Endothelial cell of umbilical vein (primary cell): Measurements from ENCODE around the gene CNP. TPM values are rescaled to one million over a fixed set of nuclear protein-coding genes. Genes with fewer than 3 reads are reported as not detected.

Experiments used
- BruUV-seq: library from RNA; stranded (reverse); fragments of 400-500 nt; replicated peaks from 2 replicates; lab custom pipeline; 2021; lab: Mats Ljungman, UMichigan
- CTCF ChIA-PET: fragments of 300-600, 350-600 bp; sonication (Branson Sonifier 250); formaldehyde crosslinking; loops from one replicate; lab custom pipeline; 2021; ENCODE audit warnings: antibody characterized with exemption, inconsistent platforms; lab: Charles Lee
- POLR2A ChIA-PET: fragments of 300-600, 350-600 bp; sonication (Branson Sonifier 250); formaldehyde crosslinking; loops from one replicate; lab custom pipeline; 2021; ENCODE audit warnings: antibody characterized with exemption, inconsistent platforms; lab: Charles Lee
- DNase-seq: peaks from one replicate; pipeline ENCODE4 v3.0.0-alpha.2; 2011; ENCODE audit warnings: low read depth, low spot score
- FAIRE-seq: peaks from 2 replicates; lab custom pipeline; 2011; peaks lifted over from hg19 to GRCh38; lab: Jason Lieb, UNC
- H2AFZ ChIP-seq: 2 replicates; pipeline ENCODE4 v1.6.0; 2012; ENCODE audit warnings: low read depth, low read length, control low read depth, inconsistent platforms
- H3K27ac ChIP-seq: 2 replicates; pipeline ENCODE4 v1.5.1; 2011; ENCODE audit warnings: low read depth, mild to moderate bottlenecking, control low read depth, low read length, moderate library complexity; ENCODE audit not compliant: insufficient read depth
- H3K27me3 ChIP-seq, 2 experiments: 2 replicates each; pipeline versions ENCODE4 v1.6.0 to v1.6.1; 2011; ENCODE audit warnings: low read length in 2 of 2, mixed read lengths in 1 of 2; ENCODE audit not compliant: control insufficient read depth in 2 of 2, insufficient read depth in 2 of 2
- H3K36me3 ChIP-seq, 2 experiments: 2 replicates in 1 of 2; 3 replicates in 1 of 2; pipeline ENCODE4 v1.5.1; 2011; ENCODE audit warnings: low read length in 2 of 2, mild to moderate bottlenecking in 1 of 2, moderate library complexity in 1 of 2; ENCODE audit not compliant: control insufficient read depth in 2 of 2, insufficient read depth in 2 of 2; ENCODE audit errors: extremely low read depth in 1 of 2
- H3K4me1 ChIP-seq: 3 replicates; pipeline ENCODE4 v1.5.1; 2011; ENCODE audit warnings: mild to moderate bottlenecking, low read length; ENCODE audit not compliant: control insufficient read depth, insufficient read depth; ENCODE audit errors: extremely low read depth
- H3K4me2 ChIP-seq: 2 replicates; pipeline ENCODE4 v1.6.1; 2011; ENCODE audit warnings: low read length, control low read depth, mixed read lengths; ENCODE audit not compliant: insufficient read depth
- H3K4me3 ChIP-seq, 3 experiments: fragments of 200-600 bp in 1 of 3; sonication (generic), shearing (Covaris generic) in 1 of 3; replicated peaks in 1 of 3; 2 replicates each; pipeline ENCODE4 v1.5.1; 2011 to 2016; ENCODE audit warnings: control low read depth in 3 of 3, low read length in 3 of 3, mild to moderate bottlenecking in 2 of 3, inconsistent platforms in 1 of 3, low read depth in 1 of 3, moderate library complexity in 1 of 3; ENCODE audit not compliant: insufficient read depth in 1 of 3
- H3K79me2 ChIP-seq: 2 replicates; pipeline ENCODE4 v1.6.0; 2012; ENCODE audit warnings: low read length, inconsistent platforms; ENCODE audit not compliant: control insufficient read depth, insufficient read depth
- H3K9ac ChIP-seq: replicated peaks from 2 replicates; pipeline ENCODE3; 2011; ENCODE audit warnings: low read length, control low read depth; ENCODE audit not compliant: insufficient read depth; ENCODE audit errors: extremely low read depth
- H3K9me1 ChIP-seq: replicated peaks from 3 replicates; pipeline ENCODE4 v1.6.0; 2011; ENCODE audit warnings: mild to moderate bottlenecking, low read length; ENCODE audit not compliant: control insufficient read depth, insufficient read depth; ENCODE audit errors: extremely low read depth
- H3K9me3 ChIP-seq: replicated peaks from 2 replicates; pipeline ENCODE4 v1.5.1; 2012; ENCODE audit warnings: low read length, inconsistent platforms; ENCODE audit not compliant: control insufficient read depth, insufficient read depth
- H4K20me1 ChIP-seq: replicated peaks from 2 replicates; pipeline ENCODE3; 2011; ENCODE audit warnings: mild to moderate bottlenecking, low read length; ENCODE audit not compliant: control insufficient read depth, insufficient read depth; ENCODE audit errors: extremely low read depth
- EZH2 ChIP-seq: IDR thresholded peaks from 2 replicates; pipeline ENCODE4 v1.6.1; 2012; ENCODE audit warnings: borderline replicate concordance, low read depth, mild to moderate bottlenecking, moderate library complexity, low read length, inconsistent platforms; ENCODE audit not compliant: severe bottlenecking
- FOS ChIP-seq: IDR thresholded peaks from 2 replicates; pipeline ENCODE4 v1.6.1; 2011; ENCODE audit warnings: mild to moderate bottlenecking, low read length, moderate library complexity, borderline replicate concordance; ENCODE audit not compliant: insufficient read depth
- GATA2 ChIP-seq: IDR thresholded peaks from 2 replicates; pipeline ENCODE4 v1.7.0; 2011; ENCODE audit warnings: low read depth, mild to moderate bottlenecking, moderate library complexity, mixed read lengths, low read length; ENCODE audit not compliant: insufficient read length, insufficient read depth
- JUN ChIP-seq: IDR thresholded peaks from 2 replicates; pipeline ENCODE4 v1.6.1; 2011; ENCODE audit warnings: borderline replicate concordance, low read depth; ENCODE audit not compliant: insufficient read length, insufficient read depth
- MAX ChIP-seq: IDR thresholded peaks from 2 replicates; pipeline ENCODE4 v1.6.1; 2011; ENCODE audit not compliant: insufficient read depth, insufficient read length
- POLR2A ChIP-seq: IDR thresholded peaks from 2 replicates; pipeline ENCODE4 v1.6.1; 2012; ENCODE audit warnings: low read depth, mild to moderate bottlenecking, control low read depth, low read length
- dilution Hi-C: fragments of 300-500 bp; cut with MboI; formaldehyde crosslinking; loops from one replicate; pipeline ENCODE4 v1.15.0; 2019; ENCODE audit warnings: low sequenced_read_pairs; ENCODE audit not compliant: extremely low pct_ligation_motif_present
- intact Hi-C: fragments of 100-400 bp; cut with micrococcal nuclease; formaldehyde crosslinking; loops from one replicate; pipeline ENCODE4 v1.10.0; 2022
- polyA plus RNA-seq, 4 experiments: library from polyadenylated mRNA; depleted of rRNA in 3 of 4; stranded (reverse) in 3 of 4; unstranded in 1 of 4; fragments of >200 nt; gene quantifications; 2 replicates each; pipeline versions ENCODE4 v1.2.1 to v1.2.3, GENCODE V29; 2011 to 2012; ENCODE audit warnings: missing spikeins in 1 of 4
- total RNA-seq: library from RNA; stranded (reverse); gene quantifications from 2 replicates; pipeline ENCODE4 v1.2.3, GENCODE V29; 2021
- TF ChIP-seq, protein P1 (sequence below), 2 donors: IDR thresholded peaks; 1 replicate in 1 of 2; 2 replicates in 1 of 2; pipeline ENCODE4 v1.5.1; 2011; ENCODE audit warnings: low read length in 2 of 2, mild to moderate bottlenecking in 2 of 2, moderate library complexity in 2 of 2, control low read depth in 1 of 2, inconsistent platforms in 1 of 2, low read depth in 1 of 2; ENCODE audit not compliant: insufficient read depth in 1 of 2; ENCODE audit errors: extremely low read depth in 1 of 2

CNP gene
- total and polyA plus RNA-seq, 2 donors (not counting 3 experiments of a cell fraction or from before 2014, with no cell fraction given), result 49.4 to 84.9 TPM

DNA sequence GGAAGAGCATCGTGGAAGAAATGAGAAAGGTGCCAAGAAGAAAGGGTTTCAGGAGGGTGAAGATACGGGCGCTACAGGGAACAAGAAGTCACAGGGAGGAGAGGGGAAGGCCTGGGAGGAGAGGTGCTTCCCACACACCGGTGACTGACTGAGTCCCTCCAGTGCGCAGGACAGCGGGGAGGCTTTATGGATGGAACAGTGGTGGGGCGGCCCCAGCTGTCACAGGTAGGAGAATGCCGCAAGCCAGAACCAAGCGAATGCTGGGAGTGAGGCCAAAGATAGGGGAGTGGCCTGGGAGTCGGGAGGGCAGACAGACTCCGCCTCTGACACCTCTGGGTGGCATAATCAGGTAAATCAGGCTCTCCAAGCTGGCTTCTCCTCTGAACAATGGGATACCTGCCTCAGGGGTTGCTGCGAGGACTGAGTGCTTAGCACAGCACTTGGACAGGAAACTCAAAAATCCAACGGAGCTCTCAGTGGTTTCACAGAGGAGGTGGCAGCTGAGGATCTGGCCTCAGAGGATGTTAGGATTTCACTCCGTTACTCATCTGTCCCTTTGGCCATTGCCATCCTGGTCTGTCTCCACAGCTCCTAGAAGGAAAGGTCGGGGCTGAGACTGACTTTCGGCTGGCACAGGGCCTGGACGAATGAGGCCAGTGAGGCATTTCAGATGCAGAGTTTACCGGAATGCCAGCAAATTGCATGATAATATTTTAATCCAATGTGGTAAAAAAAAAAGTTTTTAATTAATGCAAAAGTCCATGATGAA lies 717 bp upstream of the CNP start:
- TSS peak; percentile 29 for BruUV-seq
- TF ChIP-seq EZH2 (no peak), FOS (no peak), POLR2A (no peak), GATA2 (no peak), JUN (no peak), MAX (no peak)
- TF ChIP-seq, protein P1, sequence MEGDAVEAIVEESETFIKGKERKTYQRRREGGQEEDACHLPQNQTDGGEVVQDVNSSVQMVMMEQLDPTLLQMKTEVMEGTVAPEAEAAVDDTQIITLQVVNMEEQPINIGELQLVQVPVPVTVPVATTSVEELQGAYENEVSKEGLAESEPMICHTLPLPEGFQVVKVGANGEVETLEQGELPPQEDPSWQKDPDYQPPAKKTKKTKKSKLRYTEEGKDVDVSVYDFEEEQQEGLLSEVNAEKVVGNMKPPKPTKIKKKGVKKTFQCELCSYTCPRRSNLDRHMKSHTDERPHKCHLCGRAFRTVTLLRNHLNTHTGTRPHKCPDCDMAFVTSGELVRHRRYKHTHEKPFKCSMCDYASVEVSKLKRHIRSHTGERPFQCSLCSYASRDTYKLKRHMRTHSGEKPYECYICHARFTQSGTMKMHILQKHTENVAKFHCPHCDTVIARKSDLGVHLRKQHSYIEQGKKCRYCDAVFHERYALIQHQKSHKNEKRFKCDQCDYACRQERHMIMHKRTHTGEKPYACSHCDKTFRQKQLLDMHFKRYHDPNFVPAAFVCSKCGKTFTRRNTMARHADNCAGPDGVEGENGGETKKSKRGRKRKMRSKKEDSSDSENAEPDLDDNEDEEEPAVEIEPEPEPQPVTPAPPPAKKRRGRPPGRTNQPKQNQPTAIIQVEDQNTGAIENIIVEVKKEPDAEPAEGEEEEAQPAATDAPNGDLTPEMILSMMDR (IDR thresholded peaks at IDR 0.05; ENCODE audit: extremely low read depth in 1 of 2, insufficient read depth in 1 of 2, low read depth in 1 of 2, low read length in 2 of 2), result no peak
- dilution Hi-C loops, result loop anchor here (25.0 kb wide), 1 partner anchor 146 kb away; the partner anchor contains the start of genes DHX58, HSPB9 and KAT2A
- Histone ChIP-seq H3K9me1 (no peaks in the 10 kb centered on the region), H3K79me2 (peaks cover 22% of the 10 kb centered on the region), H3K4me1 (peaks cover 18% of the 10 kb centered on the region), H3K27me3 (no peaks in the 10 kb centered on the region), H3K9me3 (no peaks in the 10 kb centered on the region), H3K27ac (peak overlapping the region; percentile 26), H3K36me3 (peaks cover 2 to 7% of the 10 kb centered on the region in 2 experiments), H3K4me3 (peak overlapping the region; percentile 50 to 80 (median 74)), H4K20me1 (no peaks in the 10 kb centered on the region), H3K9ac (peak overlapping the region; percentile 79), H3K4me2 (peak overlapping the region; percentile 85), H2AFZ (peak overlapping the region; percentile 82)
- ChIA-PET POLR2A (interaction anchor here (0.7 to 1.4 kb wide), 5 partner anchors 27 to 457 kb away, joined by 3 to 4 read pairs (median 3); partner anchors contain the start of genes CAVIN1, DNAJC7 and NKIRAS2), CTCF (interaction anchor here (0.7 to 7.6 kb wide), 9 partner anchors 10 to 216 kb away, joined by 3 to 74 read pairs (median 5); partner anchors contain the start of genes KAT2A and ODAD4)
- intact Hi-C loops, result loop anchor here (5.0 kb wide), 1 partner anchor 51 kb away; the partner anchor contains the start of gene DNAJC7
- FAIRE-seq (peak; percentile 91), DNase-seq (no peak)
